ENCODE results near the gene HMCN2.

HMCN2 gene

DNA sequence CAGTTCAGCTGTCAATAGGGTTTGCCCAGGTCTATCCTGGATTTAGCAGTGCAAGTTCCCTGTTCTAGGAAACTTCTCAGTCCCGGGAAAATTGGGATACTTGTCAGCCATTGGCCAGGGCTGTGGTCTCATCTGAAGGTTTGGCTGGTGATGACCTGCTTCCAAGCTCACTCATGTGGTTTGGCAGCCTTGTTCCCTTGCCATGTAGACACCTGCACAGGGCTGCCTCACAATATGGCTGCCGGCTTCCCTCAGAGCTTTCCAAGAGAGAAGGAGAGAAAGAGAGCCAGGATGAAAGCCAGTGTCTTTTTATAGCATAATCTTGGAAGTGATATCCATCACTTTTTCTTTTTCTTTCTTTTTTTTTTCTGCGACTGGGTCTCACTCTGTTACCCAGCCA is 37.7 kb upstream of the HMCN2 start:
- no peak for TF ChIP-seq ZFX (IDR thresholded peaks at IDR 0.05)
- TF ChIP-seq, protein P1, sequence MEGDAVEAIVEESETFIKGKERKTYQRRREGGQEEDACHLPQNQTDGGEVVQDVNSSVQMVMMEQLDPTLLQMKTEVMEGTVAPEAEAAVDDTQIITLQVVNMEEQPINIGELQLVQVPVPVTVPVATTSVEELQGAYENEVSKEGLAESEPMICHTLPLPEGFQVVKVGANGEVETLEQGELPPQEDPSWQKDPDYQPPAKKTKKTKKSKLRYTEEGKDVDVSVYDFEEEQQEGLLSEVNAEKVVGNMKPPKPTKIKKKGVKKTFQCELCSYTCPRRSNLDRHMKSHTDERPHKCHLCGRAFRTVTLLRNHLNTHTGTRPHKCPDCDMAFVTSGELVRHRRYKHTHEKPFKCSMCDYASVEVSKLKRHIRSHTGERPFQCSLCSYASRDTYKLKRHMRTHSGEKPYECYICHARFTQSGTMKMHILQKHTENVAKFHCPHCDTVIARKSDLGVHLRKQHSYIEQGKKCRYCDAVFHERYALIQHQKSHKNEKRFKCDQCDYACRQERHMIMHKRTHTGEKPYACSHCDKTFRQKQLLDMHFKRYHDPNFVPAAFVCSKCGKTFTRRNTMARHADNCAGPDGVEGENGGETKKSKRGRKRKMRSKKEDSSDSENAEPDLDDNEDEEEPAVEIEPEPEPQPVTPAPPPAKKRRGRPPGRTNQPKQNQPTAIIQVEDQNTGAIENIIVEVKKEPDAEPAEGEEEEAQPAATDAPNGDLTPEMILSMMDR (conservative IDR thresholded peaks at IDR 0.05) = no peak
- no peak overlapping the region for H3K27ac ChIP-seq

DNA sequence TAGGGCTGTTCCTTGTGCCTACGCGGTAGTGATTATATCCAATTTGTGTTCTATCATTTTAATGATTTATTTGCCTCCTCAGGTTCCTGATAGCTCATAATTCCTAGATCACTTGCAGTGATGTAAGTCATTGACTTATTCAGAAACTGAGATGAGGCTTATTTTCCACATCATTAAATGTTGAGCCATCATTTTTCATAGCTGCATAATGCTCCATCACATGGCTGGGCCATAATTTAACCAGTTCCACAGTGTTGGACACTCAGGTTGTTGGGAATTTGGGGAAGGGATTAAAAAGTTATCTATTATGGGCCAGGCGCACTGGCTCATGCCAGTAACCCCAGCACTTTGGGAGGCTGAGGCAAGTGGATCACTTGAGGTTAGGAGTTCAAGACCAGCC is 35.8 kb upstream of the HMCN2 start:
- no peak for TF ChIP-seq ZFX (IDR thresholded peaks at IDR 0.05)
- TF ChIP-seq, protein P1 (conservative IDR thresholded peaks at IDR 0.05) = no peak
- H3K27ac ChIP-seq = no peak overlapping the region

DNA sequence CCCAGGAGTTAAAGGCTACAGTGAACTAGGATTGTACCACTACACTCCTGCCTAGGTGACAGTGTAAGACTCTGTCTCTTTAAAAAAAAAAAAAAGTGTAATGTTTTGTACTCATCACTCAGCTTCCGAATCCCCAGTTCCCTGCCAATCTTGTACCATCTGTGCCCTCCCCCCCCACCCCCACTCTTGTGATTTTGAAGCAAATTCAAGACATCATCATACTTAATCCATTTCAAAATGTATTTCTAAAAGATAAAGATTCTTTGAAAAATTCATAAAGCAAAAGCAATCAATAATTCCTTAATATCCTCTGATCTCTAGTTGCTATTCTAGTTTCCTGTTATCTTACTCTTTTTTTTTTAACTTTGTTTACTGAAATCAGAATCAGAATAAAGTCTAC is 34.9 kb upstream of the HMCN2 start:
- no peak for TF ChIP-seq ZFX (IDR thresholded peaks at IDR 0.05)
- TF ChIP-seq, protein P1 (conservative IDR thresholded peaks at IDR 0.05) = no peak
- no peak overlapping the region for H3K27ac ChIP-seq

DNA sequence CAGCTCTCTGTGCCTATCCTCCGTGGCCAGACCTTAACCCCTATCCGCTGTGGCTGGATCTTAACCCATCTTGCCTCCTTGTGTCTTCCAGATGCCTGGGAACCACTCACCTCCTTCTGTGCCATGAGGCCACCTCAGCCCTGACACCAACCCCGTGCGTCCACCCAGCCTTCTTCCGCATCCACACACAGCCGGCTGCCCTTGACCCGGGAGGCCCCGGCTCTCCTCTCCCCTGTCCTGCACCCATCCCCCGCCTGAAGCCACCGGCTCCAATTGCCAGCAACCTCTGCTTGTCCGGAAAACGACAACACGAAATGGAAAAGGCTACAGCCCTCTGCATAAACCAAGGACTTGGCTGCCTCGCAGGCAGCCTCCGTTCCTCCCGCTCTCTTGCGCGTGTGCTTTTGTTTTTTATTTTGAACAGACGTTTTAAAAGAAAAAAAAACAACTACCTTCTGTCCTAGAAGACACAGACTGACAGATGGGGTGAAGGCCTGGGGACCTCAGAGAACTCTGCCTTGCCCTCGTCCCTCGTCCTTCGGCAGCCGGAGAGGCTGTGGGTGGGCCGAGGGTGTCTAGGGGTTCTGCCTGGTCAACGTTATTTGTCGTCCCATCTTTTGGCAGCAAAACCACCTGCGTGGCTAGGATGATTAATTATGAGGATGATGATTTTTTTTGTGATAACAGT is 32.5 kb upstream of the HMCN2 start:
- H3K27ac ChIP-seq = no peak overlapping the region
- TF ChIP-seq, protein P1 (conservative IDR thresholded peaks at IDR 0.05) = no peak
- no peak for TF ChIP-seq ZFX (IDR thresholded peaks at IDR 0.05)

DNA sequence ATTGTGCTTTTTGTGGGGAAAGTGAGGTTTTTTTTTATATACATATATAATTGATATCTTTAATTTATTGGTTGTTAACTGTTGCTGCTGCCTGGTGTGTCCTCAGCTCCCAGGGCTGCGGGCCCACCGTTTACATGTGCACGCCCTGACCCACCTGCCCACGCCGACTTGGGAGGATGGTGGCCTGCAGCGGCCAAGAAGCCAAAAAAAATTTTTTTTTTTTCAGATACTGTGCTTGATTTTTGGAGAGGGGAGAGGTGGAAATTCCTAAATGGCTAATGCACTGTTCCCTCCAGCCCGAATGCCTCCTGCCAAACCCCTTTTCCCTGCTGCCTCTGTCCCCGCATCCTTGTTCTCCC is 32.0 kb upstream of the HMCN2 start:
- no peak for TF ChIP-seq ZFX (IDR thresholded peaks at IDR 0.05)
- TF ChIP-seq, protein P1 (conservative IDR thresholded peaks at IDR 0.05) = no peak
- H3K27ac ChIP-seq = no peak overlapping the region

DNA sequence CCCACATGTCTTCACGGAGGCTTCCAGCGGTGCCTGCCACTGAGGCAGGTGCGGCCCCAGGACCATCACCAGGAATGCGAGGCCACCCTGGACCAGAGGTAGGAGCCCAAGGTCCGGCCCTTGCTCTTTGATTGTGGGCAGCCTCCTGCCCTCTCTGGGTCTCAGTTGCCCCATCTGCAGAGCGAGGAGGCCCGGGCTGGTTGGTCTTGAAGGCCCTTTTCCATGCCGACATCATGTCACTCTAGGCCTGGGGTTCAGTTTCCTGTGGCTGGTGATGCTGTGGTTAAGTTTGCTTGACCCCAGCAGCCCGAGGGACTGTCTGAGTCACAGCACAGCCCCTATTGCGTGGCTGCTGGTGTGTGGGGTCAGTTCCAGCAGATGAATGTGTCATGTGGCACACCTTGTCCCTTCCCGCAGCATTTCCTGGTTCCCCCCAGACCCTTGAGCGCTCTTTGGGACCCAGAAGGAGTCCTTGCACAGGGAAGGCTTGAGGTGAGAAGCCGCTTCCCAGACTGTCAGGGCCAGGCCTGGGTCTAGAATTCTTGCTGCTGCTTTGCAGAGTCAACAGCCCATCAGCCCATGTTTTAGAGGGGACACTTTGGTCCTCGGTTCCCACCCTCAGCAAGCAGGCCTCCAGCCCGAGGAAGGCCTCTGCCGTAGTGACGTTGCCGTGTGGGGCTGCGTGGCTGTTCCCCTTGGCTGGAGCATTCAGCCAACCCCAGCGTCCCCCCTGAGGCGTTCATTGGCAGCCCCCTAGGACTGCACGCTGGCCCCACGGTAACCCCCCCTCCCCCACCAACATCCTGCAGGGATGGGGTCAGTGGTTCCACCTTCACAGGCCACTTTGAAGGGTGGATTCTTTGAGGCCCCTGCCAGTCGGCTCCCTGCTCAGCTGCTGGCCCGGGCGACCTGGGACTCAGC is 31.0 kb upstream of the HMCN2 start:
- TF ChIP-seq ZFX (IDR thresholded peaks at IDR 0.05) = no peak
- TF ChIP-seq, protein P1 (conservative IDR thresholded peaks at IDR 0.05) = no peak
- H3K27ac ChIP-seq = no peak overlapping the region
